ENCODE results near the gene C10orf71.

The C10orf71 gene

DNA sequence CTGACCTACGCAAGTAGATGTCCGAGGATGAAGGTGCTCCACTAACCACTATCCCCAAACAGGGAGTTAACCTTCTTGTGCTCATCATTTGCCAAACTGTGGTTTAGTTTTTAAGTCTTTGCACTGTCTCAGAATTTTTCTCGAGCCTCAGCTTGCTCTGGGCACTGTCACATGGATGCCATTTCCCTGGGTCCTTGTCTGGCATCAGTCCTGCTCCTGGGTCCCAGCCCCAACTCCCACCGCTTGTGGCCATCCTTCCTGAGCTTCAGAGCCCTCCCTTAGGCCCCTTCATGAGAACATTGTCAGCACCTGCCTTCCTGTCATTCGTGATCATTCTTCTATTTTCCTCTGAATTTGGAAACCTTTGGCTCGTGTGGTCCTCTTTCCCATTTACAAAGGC is 33.8 kb downstream of the C10orf71 start:
- FAIRE-seq (no peak), DNase-seq (ENCODE audit: insufficient read length, low spot score) (no peak)

DNA sequence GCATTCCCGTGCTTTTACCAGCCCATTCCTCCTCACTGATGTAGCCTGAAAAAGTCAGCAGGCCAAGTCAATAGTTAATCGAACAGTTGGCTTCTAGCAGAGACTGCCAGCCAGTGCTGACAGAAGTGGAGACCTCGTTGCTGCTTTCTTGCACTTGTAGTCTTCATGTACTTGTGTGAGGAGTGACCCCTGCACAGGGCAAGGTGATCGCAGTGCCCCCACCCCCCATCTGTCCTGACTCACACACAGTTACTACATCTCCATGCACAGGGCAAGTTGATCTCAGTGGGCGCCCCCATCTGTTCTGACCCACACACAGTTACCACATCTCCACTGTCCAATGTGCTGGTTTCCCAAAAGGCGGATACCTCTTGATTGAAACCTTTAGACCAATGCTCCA is 34.2 kb downstream of the C10orf71 start:
- DNase-seq (ENCODE audit: insufficient read length, low spot score), result no peak
- FAIRE-seq, result no peak

- no peak for FAIRE-seq
Measured at GRCh38 chr10:49334964-49335363, 36.0 kb downstream of the C10orf71 start.

DNA sequence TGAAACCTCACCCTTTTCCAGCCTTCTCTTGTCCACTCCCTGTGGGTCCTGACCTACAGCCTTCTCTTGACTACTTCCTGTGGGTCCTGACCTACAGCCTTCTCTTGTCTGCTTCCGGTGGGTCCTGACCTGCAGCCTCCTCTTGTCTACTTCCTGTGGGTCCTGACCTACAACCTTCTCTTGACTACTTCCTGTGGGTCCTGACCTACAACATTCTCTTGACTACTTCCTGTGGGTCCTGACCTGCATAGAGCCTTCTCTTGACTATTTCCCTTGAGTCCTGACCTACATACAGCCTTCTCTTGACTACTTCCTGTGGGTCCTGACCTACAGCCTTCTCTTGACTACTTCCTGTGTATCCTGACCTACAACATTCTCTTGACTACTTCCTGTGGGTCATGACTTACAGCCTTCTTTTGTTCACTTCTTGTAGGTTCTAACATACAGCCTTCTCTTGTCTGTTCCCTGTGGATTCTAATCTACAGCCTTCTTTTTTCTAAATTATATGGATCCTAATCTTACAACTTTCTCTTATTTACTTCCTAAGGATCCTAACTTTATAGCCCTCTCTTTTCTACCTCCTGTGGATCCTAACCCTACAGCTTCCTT is 36.5 kb downstream of the C10orf71 start:
- no peak for FAIRE-seq
- DNase-seq (ENCODE audit: insufficient read length, low spot score), result no peak

More at GRCh38 chr10:49334964-49335363, 36.0 kb downstream of the C10orf71 start:
- DNase-seq (ENCODE audit: insufficient read length, low spot score), result no peak

- FAIRE-seq (no peak), DNase-seq (ENCODE audit: insufficient read length, low spot score) (no peak)
Measured at GRCh38 chr10:49338604-49339003, 39.6 kb downstream of the C10orf71 start.

DNA sequence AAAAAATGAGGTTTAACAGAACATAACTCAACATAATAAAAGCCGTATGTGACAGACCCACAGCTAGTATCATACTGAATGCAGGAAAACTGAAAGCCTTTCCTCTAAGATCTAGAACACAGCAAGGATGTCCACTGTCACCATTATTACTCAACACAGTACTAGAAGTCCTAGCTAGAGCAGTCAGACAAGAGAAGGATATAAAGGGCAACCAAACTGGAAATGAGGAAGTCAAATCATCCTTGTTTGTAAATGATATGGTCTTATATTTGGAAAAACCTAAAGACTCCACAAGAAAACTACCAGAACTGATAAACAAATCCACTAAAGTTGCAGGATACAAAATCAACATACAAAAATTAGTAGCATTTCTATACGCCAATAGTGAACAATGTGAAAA is 45.9 kb downstream of the C10orf71 start:
- no peak for DNase-seq (ENCODE audit: insufficient read length, low spot score)
- FAIRE-seq, result no peak

DNA sequence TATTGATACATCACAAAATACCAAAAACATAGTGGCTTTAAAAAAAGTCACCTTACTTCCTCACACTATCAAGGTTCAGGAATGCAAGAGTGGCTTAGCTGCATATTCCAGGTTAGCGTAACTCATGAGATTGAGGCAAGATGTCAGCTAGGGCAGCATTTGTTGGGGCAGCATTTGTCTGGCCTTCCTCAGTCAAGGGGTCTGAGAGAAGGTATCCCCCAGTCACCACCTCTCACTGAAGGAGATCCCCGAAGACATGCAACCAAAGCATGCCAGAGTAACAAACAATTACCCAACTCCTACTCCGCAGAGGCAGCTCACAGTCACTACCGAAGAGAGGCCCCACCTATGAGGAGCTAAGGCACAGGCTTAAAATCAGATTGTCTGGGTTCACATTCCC is 48.4 kb downstream of the C10orf71 start:
- no peak for DNase-seq (ENCODE audit: insufficient read length, low spot score)
- no peak for FAIRE-seq

GRCh38 chr10:49347827-49348226 is 48.9 kb downstream of the C10orf71 start:
- DNase-seq (ENCODE audit: insufficient read length, low spot score) (no peak), FAIRE-seq (no peak)

GRCh38 chr10:49348593-49348992 is 49.6 kb downstream of the C10orf71 start:
- DNase-seq (ENCODE audit: insufficient read length, low spot score), result no peak
- no peak for FAIRE-seq

GRCh38 chr10:49349390-49349789 is 50.4 kb downstream of the C10orf71 start:
- FAIRE-seq (no peak), DNase-seq (ENCODE audit: insufficient read length, low spot score) (no peak)

GRCh38 chr10:49350138-49350537 is 51.2 kb downstream of the C10orf71 start:
- FAIRE-seq (no peak), DNase-seq (ENCODE audit: insufficient read length, low spot score) (no peak)

DNA sequence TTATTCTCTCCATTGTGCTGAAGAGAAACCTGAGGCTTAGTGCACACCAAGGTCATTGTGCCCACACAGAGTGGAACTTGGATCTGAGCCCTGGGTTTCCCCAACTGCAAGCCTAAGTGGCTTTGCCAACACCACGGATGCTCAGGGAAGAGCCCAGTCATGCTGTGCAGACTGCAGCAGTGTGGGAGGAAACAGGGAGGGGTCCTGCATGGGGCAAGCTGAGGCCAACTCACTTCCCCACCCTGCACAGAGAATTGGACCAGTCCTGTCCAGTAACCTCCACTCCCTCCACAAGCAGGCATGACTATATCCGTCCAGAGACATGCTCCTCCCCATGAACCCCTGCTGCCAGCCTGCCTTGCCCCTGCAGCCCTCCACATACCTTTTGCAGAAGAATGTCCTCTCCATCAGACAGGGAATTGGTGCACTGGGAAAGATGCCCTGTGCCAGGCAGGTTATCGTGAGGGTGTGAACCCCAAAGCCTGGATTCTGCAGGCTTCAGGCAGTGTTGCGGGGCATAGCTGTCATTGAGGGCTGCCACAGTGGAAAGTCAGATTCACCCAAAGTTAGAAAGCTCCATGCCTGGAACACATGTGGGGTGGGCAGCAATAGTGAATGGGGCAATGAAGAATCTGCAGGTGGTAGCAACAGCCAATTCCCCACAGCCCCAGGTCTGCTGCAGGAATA is 52.0 kb downstream of the C10orf71 start:
- no peak for DNase-seq (ENCODE audit: insufficient read length, low spot score)
- FAIRE-seq, result no peak

GRCh38 chr10:49351669-49352068 is 52.7 kb downstream of the C10orf71 start:
- DNase-seq (ENCODE audit: insufficient read length, low spot score) (no peak), FAIRE-seq (no peak)

DNA sequence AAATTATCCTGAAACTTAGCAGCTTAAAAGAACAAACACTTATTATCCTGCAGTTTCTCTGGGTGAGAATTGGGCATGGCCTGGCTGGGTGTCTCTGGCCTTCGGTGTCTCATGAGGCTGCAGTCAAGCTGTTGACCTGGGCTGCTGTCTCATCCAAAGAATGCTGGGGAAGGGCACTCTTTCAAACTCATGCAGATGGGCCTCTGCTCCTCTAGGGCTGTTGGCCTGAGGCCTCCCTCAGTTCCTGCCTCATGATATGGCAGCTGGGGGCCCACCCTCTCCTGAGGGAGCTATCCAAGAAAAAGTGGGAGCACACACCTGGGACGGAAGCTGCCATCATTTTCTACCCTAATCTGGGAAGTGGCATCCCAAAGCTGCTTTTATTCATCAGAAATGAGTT is 53.4 kb downstream of the C10orf71 start:
- no peak for DNase-seq (ENCODE audit: insufficient read length, low spot score)
- no peak for FAIRE-seq

- FAIRE-seq (no peak), DNase-seq (ENCODE audit: insufficient read length, low spot score) (no peak)
Measured at GRCh38 chr10:49353026-49353894, 54.3 kb downstream of the C10orf71 start.

GRCh38 chr10:49353895-49354566 is 55.1 kb downstream of the C10orf71 start:
- FAIRE-seq, result no peak

GRCh38 chr10:49354593-49354992 is 55.6 kb downstream of the C10orf71 start:
- FAIRE-seq (no peak), DNase-seq (ENCODE audit: insufficient read length, low spot score) (no peak)

More at GRCh38 chr10:49353895-49354566, 55.1 kb downstream of the C10orf71 start:
- DNase-seq (ENCODE audit: insufficient read length, low spot score), result no peak

DNA sequence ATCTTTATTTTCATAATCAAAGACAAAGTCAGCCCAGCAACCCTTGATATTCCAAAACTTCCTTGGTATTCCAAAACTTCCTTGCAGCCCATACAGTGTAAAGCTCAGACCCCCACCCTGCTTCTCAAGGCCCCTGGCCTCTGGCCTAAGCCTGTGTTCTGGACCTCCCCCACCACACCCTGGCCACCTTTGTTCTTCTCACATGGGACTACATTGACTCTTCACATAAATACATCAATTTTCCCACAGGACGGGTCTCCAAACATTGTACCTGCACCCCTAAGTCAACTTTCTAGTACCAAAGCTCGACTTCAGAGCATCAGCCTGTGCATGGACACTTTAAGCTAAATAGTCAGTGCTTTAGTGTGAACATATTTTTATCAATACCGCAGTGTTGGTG is 56.3 kb downstream of the C10orf71 start:
- FAIRE-seq (no peak), DNase-seq (ENCODE audit: insufficient read length, low spot score) (no peak)

GRCh38 chr10:49356181-49356580 is 57.2 kb downstream of the C10orf71 start:
- DNase-seq (ENCODE audit: insufficient read length, low spot score) (no peak), FAIRE-seq (no peak)

GRCh38 chr10:49356944-49357343 is 58.0 kb downstream of the C10orf71 start:
- no peak for FAIRE-seq
- DNase-seq (ENCODE audit: insufficient read length, low spot score), result no peak

DNA sequence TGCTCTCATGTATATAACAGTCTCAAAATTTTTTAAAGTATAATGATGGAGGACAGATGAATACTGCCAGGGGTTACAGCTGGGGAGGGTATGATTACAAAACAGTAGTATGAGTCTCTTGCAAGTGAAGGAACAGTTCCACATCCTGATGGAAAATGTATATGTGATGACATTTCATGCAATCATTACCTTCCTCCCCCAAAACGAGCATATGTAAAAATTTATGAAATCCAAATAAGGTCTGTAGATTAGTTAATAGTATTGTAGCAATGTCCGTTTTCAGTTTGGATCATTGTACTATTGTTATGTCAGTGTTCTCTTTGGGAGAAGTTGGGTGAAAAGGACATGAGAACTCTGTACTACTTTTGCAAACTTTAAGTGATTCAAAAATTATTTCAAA is 58.9 kb downstream of the C10orf71 start:
- FAIRE-seq, result no peak
- no peak for DNase-seq (ENCODE audit: insufficient read length, low spot score)

Data from HTR-8/SVneo (cell line).